ENCODE measurements around the gene PAEP.

Gene PAEP

GRCh38 chr9:135604437-135605237, 43.1 kb downstream of the PAEP start:
- no peak for DNase-seq

DNA sequence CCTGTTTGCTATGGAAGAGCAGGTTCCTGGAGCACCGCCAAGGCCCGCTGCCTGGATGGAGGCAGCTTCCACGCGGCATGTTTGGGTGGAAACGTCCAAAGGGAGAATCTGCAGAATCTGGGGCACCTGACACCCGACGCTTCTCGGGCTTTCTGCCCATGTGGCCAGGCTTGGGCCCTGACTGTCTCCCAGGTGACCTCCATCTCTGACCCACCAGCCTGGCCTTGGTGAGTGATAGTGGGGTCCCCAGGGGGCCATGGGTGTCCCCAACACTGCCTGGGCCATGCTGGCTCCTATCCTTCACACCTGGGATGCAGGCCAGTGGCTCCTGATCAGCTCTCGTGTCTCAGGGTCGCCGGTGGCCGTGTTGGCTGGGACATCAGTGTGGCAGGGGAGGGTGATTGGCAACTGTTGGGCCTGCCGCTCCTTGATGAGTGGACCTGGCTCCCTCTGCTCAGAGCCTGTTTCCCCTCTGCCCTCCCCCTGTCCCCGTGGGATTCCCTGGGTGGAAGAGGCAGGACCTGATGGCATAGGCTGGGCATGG, 43.8 kb downstream of the PAEP start:
- DNase-seq = no peak

DNA sequence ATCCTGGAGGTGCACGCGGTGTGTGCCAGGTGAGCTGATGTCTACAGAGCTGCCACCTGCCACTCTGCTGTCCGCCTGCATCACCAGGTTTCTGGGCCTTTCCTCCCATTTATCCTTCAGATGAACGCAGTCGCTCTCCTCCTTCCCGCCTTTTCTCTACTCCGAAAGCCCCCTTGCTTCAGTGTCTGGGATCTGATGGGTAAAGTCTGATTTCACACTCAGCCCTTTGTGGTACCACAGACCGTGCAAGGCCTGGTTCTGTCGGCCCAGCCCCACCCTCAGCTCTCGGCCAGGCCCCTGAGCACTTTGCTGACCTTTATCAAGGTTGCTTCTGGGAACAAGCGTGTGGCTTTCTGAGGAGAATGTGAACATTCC, 45.3 kb downstream of the PAEP start:
- DNase-seq = no peak

DNA sequence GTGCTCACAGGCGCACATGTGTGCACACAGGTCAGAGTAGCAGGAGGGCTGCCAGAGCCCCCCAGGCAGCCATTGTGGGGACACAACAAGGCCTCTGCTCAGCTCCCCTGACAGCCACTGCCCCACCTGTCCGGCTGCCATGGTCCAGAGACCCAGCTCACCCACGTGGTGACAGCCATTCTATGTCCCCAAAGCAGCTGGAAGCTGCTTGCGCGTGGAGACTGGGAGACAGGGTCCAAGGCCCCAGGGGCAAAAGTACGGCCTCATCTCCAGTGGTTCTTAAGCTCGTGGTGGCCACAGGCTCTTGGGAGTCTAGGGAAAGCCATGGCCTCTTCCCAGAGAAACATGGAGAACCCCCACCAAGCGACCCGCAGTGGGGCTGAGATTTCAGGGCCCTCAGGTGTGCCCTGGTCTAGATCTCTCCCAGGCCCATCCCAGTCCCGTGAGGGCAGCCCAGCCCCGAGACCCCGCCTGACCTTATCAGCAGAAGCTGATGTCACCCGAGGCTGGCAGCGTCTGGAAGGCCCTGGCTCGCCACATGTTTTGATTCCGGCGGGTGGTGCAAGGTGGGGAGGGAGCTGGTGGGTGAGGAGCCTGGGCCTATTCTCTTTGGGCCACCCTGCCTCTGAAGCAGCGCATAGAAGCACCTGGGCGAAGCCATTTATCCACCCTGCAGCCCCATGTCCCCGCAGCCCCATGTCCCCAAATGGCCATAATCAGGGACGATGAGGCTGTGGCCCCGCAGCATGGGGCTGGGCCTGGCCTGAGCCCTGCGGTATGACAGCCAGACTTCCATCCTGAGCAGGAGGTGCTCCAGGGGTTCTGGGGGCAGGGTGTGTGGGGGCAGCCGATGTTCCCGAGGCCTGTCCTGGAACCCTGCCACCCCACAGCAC, 46.1 kb downstream of the PAEP start:
- no peak for DNase-seq

GRCh38 chr9:135608294-135608998, 46.9 kb downstream of the PAEP start:
- DNase-seq = no peak

GRCh38 chr9:135608999-135609317, 47.4 kb downstream of the PAEP start:
- no peak for DNase-seq

GRCh38 chr9:135609366-135609955, 47.9 kb downstream of the PAEP start:
- DNase-seq = no peak

- no peak for DNase-seq
These were observed 49.0 kb downstream of the PAEP start for GRCh38 chr9:135610290-135611141.

DNA sequence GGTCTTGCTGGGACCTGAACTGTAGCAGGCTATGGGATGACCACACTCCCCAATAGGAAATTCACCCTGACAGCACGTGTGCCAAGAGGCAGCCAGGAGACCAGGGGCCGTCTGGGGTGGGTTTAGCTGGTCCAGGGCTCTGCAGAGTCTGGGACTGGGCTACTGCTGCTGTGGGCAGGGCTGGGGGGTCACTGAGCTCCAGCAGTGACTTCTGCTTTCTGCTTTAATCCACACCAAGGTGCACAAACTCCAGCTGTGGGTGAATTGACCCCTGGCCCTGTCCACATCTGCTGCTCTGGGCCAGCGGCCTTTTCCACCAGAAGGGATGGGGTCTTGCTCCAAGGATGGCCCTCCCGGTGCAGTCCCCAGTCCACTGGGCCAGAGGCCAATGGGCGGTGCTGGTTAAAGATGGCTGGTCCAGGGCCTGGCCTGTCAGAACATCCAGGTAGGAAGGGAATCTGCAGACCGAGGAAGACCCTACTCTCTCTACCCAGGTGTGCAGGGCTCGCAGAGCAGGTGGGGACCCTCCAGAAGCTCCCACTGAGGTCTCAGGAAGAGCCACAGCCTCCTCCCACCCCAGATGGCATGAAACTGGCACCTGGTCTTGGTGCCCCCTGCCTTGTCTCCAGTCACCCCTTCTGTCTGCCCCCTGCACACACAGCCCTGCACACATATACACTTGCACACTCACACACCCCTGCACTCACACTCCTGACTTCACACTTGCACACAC, 49.8 kb downstream of the PAEP start:
- no peak for DNase-seq

- DNase-seq = no peak
These were observed 50.3 kb downstream of the PAEP start for GRCh38 chr9:135611875-135612209.

DNA sequence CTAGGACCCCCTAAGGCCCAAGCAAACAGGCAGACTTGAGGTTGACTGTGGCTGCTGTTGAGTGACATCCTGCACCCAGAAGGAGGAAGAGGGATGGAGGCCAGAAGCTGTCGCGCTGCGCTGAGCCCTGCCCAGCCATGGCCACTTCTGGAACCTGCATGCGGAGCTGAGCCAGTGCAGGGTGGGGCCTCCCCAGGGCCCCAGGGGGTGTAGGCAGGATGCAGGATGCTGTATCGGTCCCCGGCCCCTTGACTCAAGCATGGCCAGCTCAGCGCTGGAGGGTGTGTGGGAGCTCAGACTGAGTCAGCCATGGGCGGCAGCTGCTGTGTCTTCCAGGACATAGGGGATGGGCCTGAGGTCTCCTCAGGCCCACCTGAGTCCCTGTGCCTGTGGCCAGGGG, 50.9 kb downstream of the PAEP start:
- DNase-seq = no peak

DNA sequence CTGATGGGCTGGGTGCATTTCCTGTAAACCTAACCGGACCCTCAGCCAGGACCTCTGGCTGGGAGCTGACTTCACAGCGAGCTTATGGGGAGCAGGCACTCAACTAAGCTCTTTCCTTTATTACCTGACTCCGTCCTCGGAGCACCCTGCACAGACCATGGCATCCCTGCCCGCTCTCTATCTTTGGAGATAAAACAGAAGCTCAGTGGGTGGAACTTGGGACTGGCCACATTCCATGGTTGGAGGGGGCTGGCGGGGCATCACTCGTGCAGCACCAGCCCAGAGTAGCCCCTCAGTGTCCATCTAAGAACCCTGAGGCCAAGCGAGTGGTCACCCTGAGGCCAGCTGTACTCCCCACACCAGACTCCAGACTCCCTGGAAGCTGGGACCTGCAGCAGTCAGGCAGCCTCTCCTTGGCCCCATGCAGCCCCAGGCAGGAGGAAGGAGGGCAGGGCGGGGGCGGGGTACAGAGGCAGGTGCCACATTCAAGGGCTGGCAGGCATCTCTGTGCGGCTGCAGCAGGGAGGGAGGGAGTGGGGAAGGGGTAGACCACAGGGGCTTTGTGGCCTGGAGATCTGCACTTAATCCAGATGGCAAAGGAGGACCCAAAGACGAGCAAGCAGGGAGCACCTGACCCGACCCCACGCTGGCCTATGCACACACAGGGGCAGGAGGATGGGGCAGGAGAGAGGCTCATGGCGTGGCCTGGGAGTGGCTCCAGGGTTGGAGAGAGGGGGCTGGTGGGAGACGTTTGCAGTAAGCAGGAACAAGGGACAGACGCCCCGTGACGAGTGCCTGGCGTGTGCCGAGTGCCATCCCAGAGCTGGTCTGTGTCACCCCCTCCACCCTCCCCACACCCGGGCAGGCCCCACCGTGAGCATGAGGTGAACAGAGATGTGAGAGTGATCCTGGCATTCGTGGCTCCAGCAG, 51.7 kb downstream of the PAEP start:
- no peak for DNase-seq

DNA sequence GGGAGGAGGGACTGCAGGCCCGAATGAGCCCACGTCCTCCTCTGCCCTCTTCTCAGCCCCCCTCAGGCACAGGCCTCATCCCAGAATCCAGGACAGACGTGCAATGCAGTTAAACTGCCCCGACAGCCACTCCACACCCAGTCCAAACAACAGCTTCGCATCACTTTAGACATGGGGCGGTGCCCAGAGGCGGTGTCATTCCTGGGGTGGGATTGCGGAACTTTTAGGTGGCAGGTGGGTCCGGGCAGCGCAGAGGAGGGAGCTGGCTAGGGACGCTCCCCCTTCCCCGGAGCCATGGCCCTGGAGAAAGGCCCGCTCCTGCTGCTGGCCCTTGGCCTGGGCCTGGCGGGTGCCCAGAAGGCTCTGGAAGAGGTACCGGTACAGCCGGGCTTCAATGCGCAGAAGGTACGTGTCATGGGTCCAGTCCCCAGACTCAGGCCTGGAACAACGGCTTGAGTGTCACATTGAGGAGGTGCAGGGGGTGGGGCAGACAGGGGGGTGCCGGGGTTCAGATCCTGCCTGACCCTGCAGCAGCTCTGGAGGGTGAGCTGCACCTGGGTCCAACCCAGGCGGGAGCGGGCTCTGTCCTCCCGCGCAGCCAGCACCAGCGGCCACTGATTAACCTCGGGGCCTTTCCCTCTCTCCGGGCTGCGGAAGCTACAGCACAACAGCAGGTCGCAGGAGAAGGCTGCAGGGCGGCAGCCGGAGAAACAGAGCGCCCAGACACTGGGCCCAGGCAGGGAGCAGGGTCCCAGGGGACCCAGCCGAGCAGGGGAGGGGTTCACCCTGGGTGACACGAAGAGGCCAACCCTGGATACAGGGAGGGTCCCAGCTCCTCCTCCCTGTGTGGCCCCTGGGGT, 52.6 kb downstream of the PAEP start:
- DNase-seq = no peak

- no peak for DNase-seq
These were observed 53.5 kb downstream of the PAEP start for GRCh38 chr9:135614821-135615665.

- DNase-seq = no peak
These were observed 54.4 kb downstream of the PAEP start for GRCh38 chr9:135615666-135616618.
